Measurements from ENCODE around the gene UGT1A1.

Gene UGT1A1
- long read RNA-seq = 0 reads

DNA sequence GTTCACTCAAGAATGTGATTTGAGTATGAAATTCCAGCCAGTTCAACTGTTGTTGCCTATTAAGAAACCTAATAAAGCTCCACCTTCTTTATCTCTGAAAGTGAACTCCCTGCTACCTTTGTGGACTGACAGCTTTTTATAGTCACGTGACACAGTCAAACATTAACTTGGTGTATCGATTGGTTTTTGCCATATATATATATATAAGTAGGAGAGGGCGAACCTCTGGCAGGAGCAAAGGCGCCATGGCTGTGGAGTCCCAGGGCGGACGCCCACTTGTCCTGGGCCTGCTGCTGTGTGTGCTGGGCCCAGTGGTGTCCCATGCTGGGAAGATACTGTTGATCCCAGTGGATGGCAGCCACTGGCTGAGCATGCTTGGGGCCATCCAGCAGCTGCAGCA, at the start of gene UGT1A1:
TSS of gene UGT1A1 (plus strand) at position 228 of the 400 bp plus-strand sequence. CDS start at position 246, 18 bp downstream.
- no peak for DNase-seq (ENCODE audit: low read depth in 1 of 2, low spot score in 1 of 2)
- Histone ChIP-seq H3K27me3 (ENCODE audit: insufficient read depth, poor library complexity, severe bottlenecking) (no peaks in the 10 kb centered on the region), H3K4me3 (replicated peaks; ENCODE audit: insufficient read depth, low read length) (no peak within 1 kb of the TSS), H3K27ac (replicated peaks) (no peak within 1 kb of the TSS)
- TF ChIP-seq POLR2AphosphoS5 (IDR thresholded peaks at IDR 0.05; ENCODE audit: low read depth) (no peak), REST (IDR thresholded peaks at IDR 0.05; ENCODE audit: insufficient replicate concordance, low read depth) (no peak), SPI1 (IDR thresholded peaks at IDR 0.05; ENCODE audit: borderline replicate concordance, low read depth) (no peak), CTCF (IDR thresholded peaks at IDR 0.05; ENCODE audit: insufficient read depth, low read length) (no peak), GABPA (IDR thresholded peaks at IDR 0.05; ENCODE audit: low read depth) (no peak)

DNA sequence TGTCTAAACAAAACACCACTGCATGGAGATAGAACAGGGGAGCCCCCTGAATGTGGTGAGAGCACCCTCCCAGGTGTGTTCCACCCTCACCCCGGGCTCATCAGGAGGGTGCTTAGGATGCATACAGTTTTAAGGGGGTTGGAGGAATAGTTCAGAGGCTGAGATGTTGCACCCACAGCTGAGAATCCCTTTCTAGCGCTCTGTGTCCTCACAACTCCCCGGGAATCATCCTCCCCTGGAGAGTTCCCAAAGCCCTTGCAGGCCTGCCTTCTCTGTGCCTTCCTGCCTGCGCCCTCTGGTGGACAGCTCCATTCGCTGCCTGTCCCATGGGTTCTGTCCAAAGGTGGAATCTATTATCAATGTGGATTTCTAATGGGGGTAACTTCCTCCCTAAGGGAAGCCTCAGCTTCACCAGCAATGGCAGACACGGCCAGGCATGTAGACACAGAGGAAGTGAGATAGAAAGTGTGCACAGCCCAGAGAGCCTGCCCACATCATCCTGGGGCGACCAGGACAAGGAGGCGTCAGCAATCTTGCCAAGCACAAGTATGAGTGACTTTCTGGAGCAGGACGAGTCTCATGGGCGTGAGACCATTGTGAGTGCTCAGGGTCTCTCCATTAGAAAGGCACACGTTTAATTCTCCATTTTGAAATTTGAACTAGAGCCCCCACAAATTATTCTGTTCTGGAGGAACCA, 48.6 kb upstream of the UGT1A1 start:
- H3K27ac ChIP-seq (replicated peaks) = no peak overlapping the region
- H3K4me3 ChIP-seq (replicated peaks; ENCODE audit: insufficient read depth, low read length) = no peak overlapping the region
- peak; percentile 15 to 69 for DNase-seq (ENCODE audit: low read depth in 1 of 2, low spot score in 1 of 2)
- TF ChIP-seq CTCF (IDR thresholded peaks at IDR 0.05; ENCODE audit: insufficient read depth, low read length) = peak; percentile 96
- no peak for TF ChIP-seq GABPA (IDR thresholded peaks at IDR 0.05; ENCODE audit: low read depth)
- TF ChIP-seq POLR2AphosphoS5 (IDR thresholded peaks at IDR 0.05; ENCODE audit: low read depth) = no peak
- no peak; the same call in 1 of the 2 replicates for TF ChIP-seq SPI1 (IDR thresholded peaks at IDR 0.05; ENCODE audit: borderline replicate concordance, low read depth)
- no peak for TF ChIP-seq REST (IDR thresholded peaks at IDR 0.05; ENCODE audit: insufficient replicate concordance, low read depth)
- no peaks in the 10 kb centered on the region for H3K27me3 ChIP-seq (ENCODE audit: insufficient read depth, poor library complexity, severe bottlenecking)

DNA sequence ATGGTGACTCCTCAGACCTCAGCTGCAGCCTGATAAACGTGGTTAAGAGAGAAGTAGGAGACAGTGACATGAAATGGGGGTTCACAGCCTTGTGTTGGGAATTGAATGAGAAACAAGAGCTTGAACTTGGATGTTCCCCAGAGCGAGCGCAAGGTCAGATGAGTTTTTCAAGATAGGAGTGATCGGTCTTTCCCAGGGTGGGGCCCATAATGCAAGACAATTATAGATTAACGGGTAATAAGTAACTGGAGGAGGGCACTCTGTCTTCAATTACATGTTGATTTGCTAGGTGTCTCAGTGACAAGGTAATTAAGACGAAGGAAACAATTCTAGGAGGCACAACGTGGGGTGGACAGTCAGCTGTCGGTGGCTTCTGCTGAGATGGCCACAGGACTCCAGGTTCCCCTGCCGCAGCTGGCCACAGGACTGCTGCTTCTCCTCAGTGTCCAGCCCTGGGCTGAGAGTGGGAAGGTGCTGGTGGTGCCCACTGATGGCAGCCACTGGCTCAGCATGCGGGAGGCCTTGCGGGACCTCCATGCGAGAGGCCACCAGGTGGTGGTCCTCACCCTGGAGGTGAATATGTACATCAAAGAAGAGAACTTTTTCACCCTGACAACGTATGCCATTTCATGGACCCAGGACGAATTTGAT, 47.3 kb upstream of the UGT1A1 start, which contains the start of gene UGT1A5:
TSS of gene UGT1A5 (plus strand) at position 297 of the 651 bp plus-strand sequence. CDS start at position 382, 85 bp downstream.
- no peak within 1 kb of the TSS for H3K4me3 ChIP-seq (replicated peaks; ENCODE audit: insufficient read depth, low read length)
- H3K27ac ChIP-seq (replicated peaks) = no peak within 1 kb of the TSS
- TF ChIP-seq SPI1 (IDR thresholded peaks at IDR 0.05; ENCODE audit: borderline replicate concordance, low read depth) (no peak), POLR2AphosphoS5 (IDR thresholded peaks at IDR 0.05; ENCODE audit: low read depth) (no peak), GABPA (IDR thresholded peaks at IDR 0.05; ENCODE audit: low read depth) (no peak), REST (IDR thresholded peaks at IDR 0.05; ENCODE audit: insufficient replicate concordance, low read depth) (no peak), CTCF (IDR thresholded peaks at IDR 0.05; ENCODE audit: insufficient read depth, low read length) (no peak)
- no peak for DNase-seq (ENCODE audit: low read depth in 1 of 2, low spot score in 1 of 2)
- no peaks in the 10 kb centered on the region for H3K27me3 ChIP-seq (ENCODE audit: insufficient read depth, poor library complexity, severe bottlenecking)
